Liver (tissue), 9 donors: Measurements from ENCODE around the gene KIF21A. TPM values are rescaled to one million over a fixed set of nuclear protein-coding genes. Genes with fewer than 3 reads are reported as not detected.

Source experiments
- DNase-seq: peaks from one replicate; pipeline ENCODE4 v3.0.0-alpha.2; 2017; ENCODE audit warnings: low spot score
- H3K27ac ChIP-seq, 2 donors: one replicate each; pipeline ENCODE4 v1.7.0; 2013; ENCODE audit warnings: inconsistent platforms in 2 of 2, low read length in 2 of 2, control low read depth in 1 of 2, low read depth in 1 of 2, mild to moderate bottlenecking in 1 of 2
- H3K27me3 ChIP-seq, 4 donors: one replicate each; pipeline versions ENCODE4 v1.6.1 to v1.7.0; 2013; ENCODE audit warnings: low read length in 3 of 4, inconsistent platforms in 1 of 4, mild to moderate bottlenecking in 1 of 4, moderate library complexity in 1 of 4; ENCODE audit not compliant: control insufficient read depth in 4 of 4, insufficient read depth in 4 of 4
- H3K36me3 ChIP-seq, 4 donors: one replicate each; pipeline versions ENCODE4 v1.6.1 to v1.7.0; 2013; ENCODE audit warnings: low read length in 3 of 4, mild to moderate bottlenecking in 3 of 4, low read depth in 1 of 4, moderate library complexity in 1 of 4; ENCODE audit not compliant: control insufficient read depth in 4 of 4, insufficient read depth in 3 of 4
- H3K4me1 ChIP-seq, 4 donors: one replicate each; pipeline versions ENCODE4 v1.6.1 to v1.7.0; 2013; ENCODE audit warnings: low read length in 3 of 4, mild to moderate bottlenecking in 3 of 4, moderate library complexity in 1 of 4; ENCODE audit not compliant: control insufficient read depth in 4 of 4, insufficient read depth in 4 of 4
- H3K4me3 ChIP-seq, 3 donors: one replicate each; pipeline versions ENCODE4 v1.6.1 to v1.7.0; 2013; ENCODE audit warnings: low read length in 3 of 3, control low read depth in 1 of 3, low read depth in 1 of 3, mild to moderate bottlenecking in 1 of 3
- H3K9ac ChIP-seq, 2 donors: one replicate each; pipeline ENCODE4 v1.7.0; 2013; ENCODE audit warnings: low read length in 2 of 2, mild to moderate bottlenecking in 2 of 2, moderate library complexity in 2 of 2, control low read depth in 1 of 2, low read depth in 1 of 2
- H3K9me3 ChIP-seq, 4 donors: one replicate each; pipeline versions ENCODE4 v1.6.1 to v1.7.0; 2013; ENCODE audit warnings: low read length in 3 of 4; ENCODE audit not compliant: control insufficient read depth in 4 of 4
- EGR1 ChIP-seq, 2 donors: IDR thresholded peaks; 2 replicates each; pipeline ENCODE4 v1.6.1; 2016 to 2018; ENCODE audit warnings: antibody characterized with exemption in 2 of 2, low read depth in 2 of 2
- FOXA1 ChIP-seq: IDR thresholded peaks from 2 replicates; pipeline ENCODE4 v1.6.1; 2016; ENCODE audit warnings: antibody characterized with exemption
- FOXA2 ChIP-seq: IDR thresholded peaks from 2 replicates; pipeline ENCODE4 v1.6.1; 2016; ENCODE audit warnings: antibody characterized with exemption
- HNF4A ChIP-seq, 2 donors: conservative IDR thresholded peaks; 2 replicates each; pipeline ENCODE4 v1.6.1; 2016; ENCODE audit warnings: antibody characterized with exemption in 2 of 2, mild to moderate bottlenecking in 2 of 2
- HNF4G ChIP-seq: IDR thresholded peaks from 2 replicates; pipeline ENCODE4 v1.6.1; 2016; ENCODE audit warnings: antibody characterized with exemption
- JUND ChIP-seq, 2 donors: IDR thresholded peaks; 2 replicates each; pipeline ENCODE4 v1.6.1; 2016; ENCODE audit warnings: antibody characterized with exemption in 2 of 2
- NR2F2 ChIP-seq: IDR thresholded peaks from 2 replicates; pipeline ENCODE4 v1.6.1; 2016; ENCODE audit warnings: antibody characterized with exemption
- RAD21 ChIP-seq, 2 donors: IDR thresholded peaks; 2 replicates each; pipeline ENCODE4 v1.6.1; 2016; ENCODE audit warnings: antibody characterized with exemption in 2 of 2, mild to moderate bottlenecking in 2 of 2
- SP1 ChIP-seq: IDR thresholded peaks from 2 replicates; pipeline ENCODE4 v1.6.1; 2018; ENCODE audit warnings: antibody characterized with exemption, mild to moderate bottlenecking
- TAF1 ChIP-seq: conservative IDR thresholded peaks from 2 replicates; pipeline ENCODE4 v1.6.1; 2016; ENCODE audit warnings: antibody characterized with exemption, mild to moderate bottlenecking
- YY1 ChIP-seq: IDR thresholded peaks from 2 replicates; pipeline ENCODE4 v1.6.1; 2016; ENCODE audit warnings: antibody characterized with exemption, mild to moderate bottlenecking
- WGBS: extraction: QIAGEN DNeasy Blood & Tissue Kit; methylation state at CpG from one replicate; pipeline ENCODE4 v1.1.7; 2013; 5-methylcytosine and 5-hydroxymethylcytosine counted together
- polyA plus RNA-seq, 2 donors: library from polyadenylated mRNA; stranded (reverse) in 1 of 2; unstranded in 1 of 2; fragments of 200-250 nt in 1 of 2; fragments of >200 nt in 1 of 2; fragmentation: Nextera tagmentation in 1 of 2; extraction: Ambion mirVana in 1 of 2; gene quantifications; one replicate each; pipeline versions ENCODE4 v1.2.1 to v1.2.3, GENCODE V29; 2013 to 2015
- total RNA-seq, 2 donors: library from RNA; depleted of rRNA; stranded (reverse); fragments of >200 nt; gene quantifications; one replicate each; pipeline ENCODE4 v1.2.3, GENCODE V29; 2014
- TF ChIP-seq, protein P1 (sequence below): IDR thresholded peaks from 2 replicates; pipeline ENCODE4 v1.6.1; 2016; ENCODE audit warnings: antibody characterized with exemption, mild to moderate bottlenecking
- TF ChIP-seq, protein P2 (sequence below): fragments of 150-350 bp; IDR thresholded peaks from 2 replicates; pipeline ENCODE4 v1.5.1; 2017; ENCODE audit warnings: improper control_type of control experiment, low read depth, low read length; ENCODE audit not compliant: missing input control
- TF ChIP-seq, protein P3 (sequence below): IDR thresholded peaks from 2 replicates; pipeline ENCODE4 v1.6.1; 2016; ENCODE audit warnings: antibody characterized with exemption
- donor health status: healthy.
- donor health status: healthy.
- donor health status: healthy.
- donor health status: healthy.
- donor health status: healthy.

The KIF21A gene
- total and polyA plus RNA-seq, 4 donors, result 9.1 to 47.4 (median 21.0) TPM

DNA sequence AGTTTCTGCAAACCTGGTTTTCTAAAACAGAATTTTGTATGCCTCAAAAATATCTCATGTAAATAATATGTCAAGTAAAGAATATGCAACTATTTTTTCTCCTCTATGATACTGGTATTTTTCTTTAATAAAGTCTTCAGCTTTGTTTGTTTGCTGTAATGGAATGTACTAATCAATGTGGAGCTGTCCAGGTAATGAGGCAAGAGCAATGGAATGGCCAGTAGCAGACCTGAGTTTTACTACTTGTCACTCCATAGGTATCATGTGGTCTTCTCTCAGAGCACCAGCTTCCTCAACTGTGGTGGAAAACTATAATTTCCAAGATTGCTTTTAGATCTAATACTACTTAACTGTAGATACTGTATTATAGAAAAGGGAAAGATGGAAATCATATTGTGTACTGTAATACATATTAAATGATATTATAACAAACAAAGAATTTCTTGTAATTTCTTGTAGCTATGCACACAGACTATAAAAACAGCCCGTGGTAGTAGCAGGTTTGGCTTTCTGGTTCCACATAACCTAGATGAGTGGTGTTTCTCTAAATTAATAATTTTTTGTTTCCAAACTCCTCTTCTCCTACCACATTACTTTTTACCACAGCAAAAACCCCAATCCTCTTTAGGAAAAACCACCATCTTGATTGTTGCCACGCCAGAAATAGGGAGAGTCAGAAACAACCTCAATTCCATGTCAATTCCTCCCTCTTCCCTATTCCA lies 70.6 kb downstream of the KIF21A start:
- H3K36me3 ChIP-seq, result no peaks in the 10 kb centered on the region
- no peak overlapping the region for H3K9ac ChIP-seq
- peaks cover 0 to 5% (median 3%) of the 10 kb centered on the region in 4 donors for H3K4me1 ChIP-seq
- TF ChIP-seq, protein P1, sequence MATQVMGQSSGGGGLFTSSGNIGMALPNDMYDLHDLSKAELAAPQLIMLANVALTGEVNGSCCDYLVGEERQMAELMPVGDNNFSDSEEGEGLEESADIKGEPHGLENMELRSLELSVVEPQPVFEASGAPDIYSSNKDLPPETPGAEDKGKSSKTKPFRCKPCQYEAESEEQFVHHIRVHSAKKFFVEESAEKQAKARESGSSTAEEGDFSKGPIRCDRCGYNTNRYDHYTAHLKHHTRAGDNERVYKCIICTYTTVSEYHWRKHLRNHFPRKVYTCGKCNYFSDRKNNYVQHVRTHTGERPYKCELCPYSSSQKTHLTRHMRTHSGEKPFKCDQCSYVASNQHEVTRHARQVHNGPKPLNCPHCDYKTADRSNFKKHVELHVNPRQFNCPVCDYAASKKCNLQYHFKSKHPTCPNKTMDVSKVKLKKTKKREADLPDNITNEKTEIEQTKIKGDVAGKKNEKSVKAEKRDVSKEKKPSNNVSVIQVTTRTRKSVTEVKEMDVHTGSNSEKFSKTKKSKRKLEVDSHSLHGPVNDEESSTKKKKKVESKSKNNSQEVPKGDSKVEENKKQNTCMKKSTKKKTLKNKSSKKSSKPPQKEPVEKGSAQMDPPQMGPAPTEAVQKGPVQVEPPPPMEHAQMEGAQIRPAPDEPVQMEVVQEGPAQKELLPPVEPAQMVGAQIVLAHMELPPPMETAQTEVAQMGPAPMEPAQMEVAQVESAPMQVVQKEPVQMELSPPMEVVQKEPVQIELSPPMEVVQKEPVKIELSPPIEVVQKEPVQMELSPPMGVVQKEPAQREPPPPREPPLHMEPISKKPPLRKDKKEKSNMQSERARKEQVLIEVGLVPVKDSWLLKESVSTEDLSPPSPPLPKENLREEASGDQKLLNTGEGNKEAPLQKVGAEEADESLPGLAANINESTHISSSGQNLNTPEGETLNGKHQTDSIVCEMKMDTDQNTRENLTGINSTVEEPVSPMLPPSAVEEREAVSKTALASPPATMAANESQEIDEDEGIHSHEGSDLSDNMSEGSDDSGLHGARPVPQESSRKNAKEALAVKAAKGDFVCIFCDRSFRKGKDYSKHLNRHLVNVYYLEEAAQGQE, result peak; percentile 69
- no peak for TF ChIP-seq HNF4G
- no peaks in the 10 kb centered on the region for H3K27me3 ChIP-seq
- no peak overlapping the region for H3K27ac ChIP-seq
- H3K4me3 ChIP-seq, result no peak overlapping the region
- 92% methylated on average over 2 of the region's 2 CpGs for WGBS
- H3K9me3 ChIP-seq, result no peaks in the 10 kb centered on the region
- DNase-seq, result no peak

DNA sequence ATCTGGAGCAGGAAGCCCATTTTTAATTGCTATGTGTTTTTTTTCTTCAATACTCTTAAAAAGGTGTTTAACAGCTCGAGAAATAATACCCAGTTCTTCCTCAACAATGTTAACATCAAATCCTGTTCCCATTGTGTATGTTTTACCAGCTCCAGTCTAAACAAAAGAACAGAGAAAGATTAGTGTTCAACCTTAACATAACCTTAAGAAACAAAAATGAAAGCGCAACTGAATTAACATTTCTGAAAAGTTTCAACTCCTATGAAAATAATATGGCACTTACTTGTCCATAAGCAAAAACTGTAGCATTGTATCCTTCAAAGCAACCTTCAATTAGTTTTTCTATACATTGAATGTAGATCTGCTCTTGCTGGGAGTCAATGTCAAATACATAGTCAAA lies 73.2 kb downstream of the KIF21A start:
- Histone ChIP-seq H3K9me3 (no peaks in the 10 kb centered on the region), H3K36me3 (peaks cover 0 to 1% (median 0%) of the 10 kb centered on the region in 4 donors), H3K9ac (no peak overlapping the region), H3K27ac (no peak overlapping the region), H3K4me1 (peaks cover 0 to 5% (median 3%) of the 10 kb centered on the region in 4 donors), H3K27me3 (no peaks in the 10 kb centered on the region), H3K4me3 (no peak overlapping the region)
- TF ChIP-seq FOXA2 (no peak), JUND (IDR thresholded peaks at IDR 0.05) (no peak), FOXA1 (no peak)
- TF ChIP-seq, protein P2, sequence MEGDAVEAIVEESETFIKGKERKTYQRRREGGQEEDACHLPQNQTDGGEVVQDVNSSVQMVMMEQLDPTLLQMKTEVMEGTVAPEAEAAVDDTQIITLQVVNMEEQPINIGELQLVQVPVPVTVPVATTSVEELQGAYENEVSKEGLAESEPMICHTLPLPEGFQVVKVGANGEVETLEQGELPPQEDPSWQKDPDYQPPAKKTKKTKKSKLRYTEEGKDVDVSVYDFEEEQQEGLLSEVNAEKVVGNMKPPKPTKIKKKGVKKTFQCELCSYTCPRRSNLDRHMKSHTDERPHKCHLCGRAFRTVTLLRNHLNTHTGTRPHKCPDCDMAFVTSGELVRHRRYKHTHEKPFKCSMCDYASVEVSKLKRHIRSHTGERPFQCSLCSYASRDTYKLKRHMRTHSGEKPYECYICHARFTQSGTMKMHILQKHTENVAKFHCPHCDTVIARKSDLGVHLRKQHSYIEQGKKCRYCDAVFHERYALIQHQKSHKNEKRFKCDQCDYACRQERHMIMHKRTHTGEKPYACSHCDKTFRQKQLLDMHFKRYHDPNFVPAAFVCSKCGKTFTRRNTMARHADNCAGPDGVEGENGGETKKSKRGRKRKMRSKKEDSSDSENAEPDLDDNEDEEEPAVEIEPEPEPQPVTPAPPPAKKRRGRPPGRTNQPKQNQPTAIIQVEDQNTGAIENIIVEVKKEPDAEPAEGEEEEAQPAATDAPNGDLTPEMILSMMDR, result no peak
- DNase-seq, result no peak
- 92% methylated on average over 2 of the region's 2 CpGs for WGBS

DNA sequence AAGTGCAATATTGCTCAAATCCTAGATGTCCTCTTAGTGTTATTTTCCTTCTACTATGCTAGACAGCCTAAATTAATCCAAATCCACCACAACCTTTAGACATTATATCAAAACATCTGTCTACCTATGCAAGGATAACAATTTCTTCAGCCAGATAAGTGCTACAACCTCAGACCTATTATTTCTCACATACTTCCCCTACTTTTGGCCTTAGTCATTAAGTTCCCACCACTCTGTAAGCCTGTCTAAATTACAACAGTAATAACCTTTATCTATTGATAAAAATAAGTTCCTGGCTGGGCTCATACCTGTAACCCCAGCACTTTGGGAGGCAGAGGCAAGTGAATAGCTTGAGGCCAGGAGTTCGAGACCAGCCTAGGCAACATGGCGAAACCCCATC lies 74.0 kb downstream of the KIF21A start:
- Histone ChIP-seq H3K36me3 (peaks cover 0 to 1% (median 0%) of the 10 kb centered on the region in 4 donors), H3K27me3 (no peaks in the 10 kb centered on the region), H3K27ac (no peak overlapping the region), H3K4me3 (no peak overlapping the region), H3K9me3 (no peaks in the 10 kb centered on the region), H3K4me1 (peaks cover 0 to 5% (median 3%) of the 10 kb centered on the region in 4 donors), H3K9ac (no peak overlapping the region)
- no peak for DNase-seq
- TF ChIP-seq TAF1 (no peak), EGR1 (IDR thresholded peaks at IDR 0.05; ENCODE audit: low read depth in 2 of 2) (no peak), FOXA2 (no peak), HNF4A (conservative IDR thresholded peaks at IDR 0.05) (no peak), RAD21 (IDR thresholded peaks at IDR 0.05) (no peak), JUND (IDR thresholded peaks at IDR 0.05) (no peak), NR2F2 (no peak), YY1 (no peak), HNF4G (no peak), SP1 (no peak)
- TF ChIP-seq, protein P2, result no peak
- TF ChIP-seq, protein P3, sequence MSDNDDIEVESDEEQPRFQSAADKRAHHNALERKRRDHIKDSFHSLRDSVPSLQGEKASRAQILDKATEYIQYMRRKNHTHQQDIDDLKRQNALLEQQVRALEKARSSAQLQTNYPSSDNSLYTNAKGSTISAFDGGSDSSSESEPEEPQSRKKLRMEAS, result no peak
- TF ChIP-seq, protein P1, result no peak
- WGBS, result 98% methylated on average over 2 of the region's 2 CpGs
